Right lobe of liver (tissue), 6 donors: Measurements from ENCODE around the gene ANKRD13D. TPM values are rescaled to one million over a fixed set of nuclear protein-coding genes. Genes with fewer than 3 reads are reported as not detected.

ENCODE experiments used
- ATAC-seq, 4 donors: fragments of 200-7000 bp; cut with Tn5 transposase; one replicate each; pipeline ENCODE4 v1.9.1; 2020; ENCODE audit warnings: mild to moderate bottlenecking in 4 of 4, moderate library complexity in 4 of 4
- DNase-seq, 3 donors: peaks; one replicate each; pipeline ENCODE4 v3.0.0-alpha.2; 2020
- H3K27ac ChIP-seq, 3 donors: fragments of 200-600 bp; one replicate each; pipeline ENCODE4 v1.8.0; 2022
- H3K27me3 ChIP-seq, 2 donors: fragments of 200-600 bp; one replicate each; pipeline ENCODE4 v1.8.0; 2022
- H3K36me3 ChIP-seq, 4 donors: fragments of 200-600 bp; sonication (generic) in 1 of 4; one replicate each; pipeline versions ENCODE4 v1.5.1 to v1.8.0; 2017 to 2022; ENCODE audit warnings: control low read depth in 1 of 4
- H3K4me1 ChIP-seq, 4 donors: fragments of 200-600 bp; sonication (generic) in 1 of 4; one replicate each; pipeline versions ENCODE4 v1.5.1 to v1.8.0; 2017 to 2022; ENCODE audit warnings: control low read depth in 1 of 4
- H3K4me3 ChIP-seq, 3 donors: fragments of 200-600 bp; one replicate each; pipeline ENCODE4 v1.8.0; 2022
- H3K9me3 ChIP-seq, 4 donors: fragments of 200-600 bp; sonication (generic) in 1 of 4; one replicate each; pipeline versions ENCODE4 v1.5.1 to v1.8.0; 2017 to 2022; ENCODE audit warnings: control low read depth in 1 of 4
- POLR2A ChIP-seq: fragments of 450-650 bp; IDR thresholded peaks from one replicate; pipeline ENCODE4 v1.6.1; 2017; ENCODE audit warnings: antibody characterized with exemption, mild to moderate bottlenecking
- WGBS: methylation state at CpG from one replicate; pipeline ENCODE4 v1.1.6; 2018; ENCODE audit warnings: low coverage, low lambda C conversion rate; ENCODE audit not compliant: insufficient coverage; ENCODE audit errors: missing lambda C conversion rate; 5-methylcytosine and 5-hydroxymethylcytosine counted together
- intact Hi-C, 2 donors: fragments of 100-400 bp; cut with DNase I; formaldehyde crosslinking; loops; one replicate each; pipeline versions ENCODE4 v1.11.2 to v1.14.1; 2022
- total RNA-seq, 6 experiments: library from RNA; depleted of rRNA in 2 of 6; stranded (reverse); fragments of >200 nt in 2 of 6; fragmentation: NEBNext Ultra II Directional in 3 of 6; extraction: Animal tissue kit (Norgen Biotek cat#: 25700) in 3 of 6; gene quantifications; one replicate each; pipeline versions ENCODE4 v1.1.0 to v1.2.4, GENCODE V29; 2016 to 2023
- TF ChIP-seq, protein P1 (sequence below), 4 donors: fragments of 200-600 bp in 3 of 4; fragments of 450-650 bp in 1 of 4; IDR thresholded peaks; one replicate each; pipeline versions ENCODE4 v1.5.1 to v1.8.0; 2016 to 2022; ENCODE audit warnings: antibody characterized with exemption in 4 of 4, mild to moderate bottlenecking in 2 of 4
- donor health status: DM: no; HTN: yes; CAD: no.
- donor health status: DM: no; HTN: no; CAD: no.
- donor health status: DM: no; HTN: no; CAD: no.
- donor health status: DM: no; HTN: yes; CAD: no.
- donor health status: DM: no; HTN: yes; CAD: no.

Gene ANKRD13D
- total RNA-seq, 6 experiments from 2014 or later = 7.7 to 14.1 (median 10.4) TPM

DNA sequence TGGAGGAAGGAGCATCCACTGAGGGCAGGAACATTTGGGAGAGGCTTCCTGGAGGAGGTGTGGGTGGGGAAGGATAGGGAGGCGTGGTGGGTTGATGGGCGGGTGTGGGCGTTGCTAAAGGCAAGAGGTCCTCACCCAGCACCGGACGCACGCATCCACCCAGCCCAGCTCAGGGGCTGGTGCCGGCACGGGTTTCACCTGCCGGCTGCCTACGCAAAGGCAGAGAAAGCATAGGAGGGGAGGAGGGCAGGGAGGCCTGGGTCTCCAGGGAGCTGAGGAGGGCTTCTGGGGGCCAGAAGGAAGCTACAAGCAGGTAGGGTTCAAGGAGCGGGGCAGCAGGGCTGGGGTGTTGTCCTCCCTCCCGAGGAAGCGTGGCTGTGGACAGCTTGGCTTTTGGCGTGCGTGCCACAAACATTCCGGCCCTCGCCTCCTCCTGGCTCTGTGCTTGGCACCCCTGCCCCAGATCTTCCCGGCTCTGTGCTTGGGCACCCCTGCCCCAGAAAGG lies 22.0 kb downstream of the ANKRD13D start:
- Histone ChIP-seq H3K4me1 (no peaks in the 10 kb centered on the region), H3K27me3 (no peaks in the 10 kb centered on the region), H3K27ac (no peak overlapping the region), H3K4me3 (no peak overlapping the region), H3K9me3 (no peaks in the 10 kb centered on the region), H3K36me3 (peaks cover 0 to 19% (median 0%) of the 10 kb centered on the region in 4 donors)
- ATAC-seq = no peak
- DNase-seq = no peak
- intact Hi-C loops = loop anchor here in 1 of 2 donors (5.0 kb wide), 1 partner anchor 49 kb away; no protein-coding TSS in a partner anchor
- 36% methylated on average over 2 of the region's 18 CpGs for WGBS
- TF ChIP-seq POLR2A = no peak
- TF ChIP-seq, protein P1, sequence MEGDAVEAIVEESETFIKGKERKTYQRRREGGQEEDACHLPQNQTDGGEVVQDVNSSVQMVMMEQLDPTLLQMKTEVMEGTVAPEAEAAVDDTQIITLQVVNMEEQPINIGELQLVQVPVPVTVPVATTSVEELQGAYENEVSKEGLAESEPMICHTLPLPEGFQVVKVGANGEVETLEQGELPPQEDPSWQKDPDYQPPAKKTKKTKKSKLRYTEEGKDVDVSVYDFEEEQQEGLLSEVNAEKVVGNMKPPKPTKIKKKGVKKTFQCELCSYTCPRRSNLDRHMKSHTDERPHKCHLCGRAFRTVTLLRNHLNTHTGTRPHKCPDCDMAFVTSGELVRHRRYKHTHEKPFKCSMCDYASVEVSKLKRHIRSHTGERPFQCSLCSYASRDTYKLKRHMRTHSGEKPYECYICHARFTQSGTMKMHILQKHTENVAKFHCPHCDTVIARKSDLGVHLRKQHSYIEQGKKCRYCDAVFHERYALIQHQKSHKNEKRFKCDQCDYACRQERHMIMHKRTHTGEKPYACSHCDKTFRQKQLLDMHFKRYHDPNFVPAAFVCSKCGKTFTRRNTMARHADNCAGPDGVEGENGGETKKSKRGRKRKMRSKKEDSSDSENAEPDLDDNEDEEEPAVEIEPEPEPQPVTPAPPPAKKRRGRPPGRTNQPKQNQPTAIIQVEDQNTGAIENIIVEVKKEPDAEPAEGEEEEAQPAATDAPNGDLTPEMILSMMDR (IDR thresholded peaks at IDR 0.05) = no peak

DNA sequence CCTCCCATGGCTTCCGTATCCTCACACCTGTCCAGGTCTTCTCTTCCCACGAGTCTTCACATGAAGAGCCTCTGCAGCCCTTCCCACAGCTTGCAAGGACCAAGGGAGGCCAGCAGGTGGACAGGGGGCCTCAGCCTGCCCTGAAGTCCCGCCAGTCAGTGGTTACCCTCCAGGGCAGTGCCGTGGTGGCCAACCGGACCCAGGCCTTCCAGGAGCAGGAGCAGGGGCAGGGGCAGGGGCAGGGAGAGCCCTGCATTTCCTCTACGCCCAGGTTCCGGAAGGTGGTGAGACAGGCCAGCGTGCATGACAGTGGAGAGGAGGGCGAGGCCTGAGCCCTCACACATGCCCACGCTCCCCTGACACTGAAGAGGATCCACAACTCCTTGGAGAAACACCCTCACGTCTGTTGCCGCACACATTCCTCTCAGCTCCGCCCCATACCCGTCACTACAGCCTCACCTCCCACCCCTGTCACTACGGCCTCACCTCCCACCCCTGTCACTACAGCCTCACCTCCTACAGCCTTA lies 22.5 kb downstream of the ANKRD13D start:
- peak in 1 of 3 donors; percentile 44 for DNase-seq
- no peak overlapping the region for H3K27ac ChIP-seq
- no peak for ATAC-seq
- WGBS = 90% methylated on average over 4 of the region's 15 CpGs
- peaks cover 0 to 19% (median 0%) of the 10 kb centered on the region in 4 donors for H3K36me3 ChIP-seq
- H3K27me3 ChIP-seq = no peaks in the 10 kb centered on the region
- H3K4me1 ChIP-seq = no peaks in the 10 kb centered on the region
- TF ChIP-seq, protein P1 (IDR thresholded peaks at IDR 0.05) = no peak
- TF ChIP-seq POLR2A = no peak
- H3K4me3 ChIP-seq = no peak overlapping the region
- H3K9me3 ChIP-seq = no peaks in the 10 kb centered on the region
- intact Hi-C loops = loop anchor here in 1 of 2 donors (5.0 kb wide), 1 partner anchor 49 kb away; no protein-coding TSS in a partner anchor

- H3K27me3 ChIP-seq = no peaks in the 10 kb centered on the region
- no peak overlapping the region for H3K27ac ChIP-seq
- 48% methylated on average over 12 of the region's 22 CpGs for WGBS
- no peaks in the 10 kb centered on the region for H3K4me1 ChIP-seq
- intact Hi-C loops = loop anchor here in 1 of 2 donors (5.0 kb wide), 1 partner anchor 50 kb away; no protein-coding TSS in a partner anchor
- H3K9me3 ChIP-seq = no peaks in the 10 kb centered on the region
- H3K4me3 ChIP-seq = no peak overlapping the region
- DNase-seq (peak in 1 of 3 donors; percentile 52), ATAC-seq (peak in 1 of 4 donors; percentile 7)
- peaks cover 0 to 19% (median 0%) of the 10 kb centered on the region in 4 donors for H3K36me3 ChIP-seq
- TF ChIP-seq POLR2A = no peak
- TF ChIP-seq, protein P1 (IDR thresholded peaks at IDR 0.05) = no peak
Observed at GRCh38 chr11:67312187-67313021, 23.3 kb downstream of the ANKRD13D start.

- Histone ChIP-seq H3K27me3 (no peaks in the 10 kb centered on the region), H3K27ac (no peak overlapping the region), H3K36me3 (peaks cover 0 to 17% (median 0%) of the 10 kb centered on the region in 4 donors), H3K9me3 (no peaks in the 10 kb centered on the region), H3K4me3 (no peak overlapping the region), H3K4me1 (peaks cover 0 to 2% (median 0%) of the 10 kb centered on the region in 4 donors)
- TF ChIP-seq, protein P1 (IDR thresholded peaks at IDR 0.05) = no peak
- no peak for TF ChIP-seq POLR2A
- DNase-seq (no peak), ATAC-seq (no peak)
- intact Hi-C loops = loop anchor here in 1 of 2 donors (5.0 kb wide), 1 partner anchor 51 kb away; no protein-coding TSS in a partner anchor
- WGBS = 80% methylated on average over 9 of the region's 11 CpGs
Observed at GRCh38 chr11:67313125-67313890, 24.2 kb downstream of the ANKRD13D start.
